Measurements from ENCODE around the gene THAP6.

Gene THAP6

GRCh38 chr4:75564023-75564422, 49.8 kb downstream of the THAP6 start:
- TF ChIP-seq CTCF (IDR thresholded peaks at IDR 0.05): no peak
- no peak overlapping the region for H3K27ac ChIP-seq

GRCh38 chr4:75565481-75565880, 51.2 kb downstream of the THAP6 start:
- TF ChIP-seq ZFX (IDR thresholded peaks at IDR 0.05; ENCODE audit: borderline replicate concordance) (no peak), CTCF (IDR thresholded peaks at IDR 0.05) (no peak)
- no peak overlapping the region for H3K27ac ChIP-seq

GRCh38 chr4:75566911-75567310, 52.6 kb downstream of the THAP6 start:
- H3K27ac ChIP-seq: no peak overlapping the region
- TF ChIP-seq CTCF (IDR thresholded peaks at IDR 0.05) (no peak), ZFX (IDR thresholded peaks at IDR 0.05; ENCODE audit: borderline replicate concordance) (no peak)

- TF ChIP-seq ZFX (IDR thresholded peaks at IDR 0.05; ENCODE audit: borderline replicate concordance) (no peak), CTCF (IDR thresholded peaks at IDR 0.05) (no peak)
Measured at GRCh38 chr4:75567725-75568124, 53.5 kb downstream of the THAP6 start.

More at GRCh38 chr4:75567725-75568124, 53.5 kb downstream of the THAP6 start:
- no peak overlapping the region for H3K27ac ChIP-seq
